SH-SY5Y (cell line): ENCODE data around the gene KIF19.

ENCODE experiments used
- GATA2 ChIP-seq: IDR thresholded peaks from 2 replicates; pipeline ENCODE4 v1.6.1; 2011; ENCODE audit warnings: mild to moderate bottlenecking, low read depth, low read length
- GATA3 ChIP-seq: IDR thresholded peaks from 2 replicates; pipeline ENCODE4 v1.6.1; 2011; ENCODE audit warnings: low read depth, mild to moderate bottlenecking, low read length, moderate library complexity

The KIF19 gene

GRCh38 chr17:74359916-74360315 lies 33.9 kb downstream of the KIF19 start:
- TF ChIP-seq GATA3 (no peak), GATA2 (no peak)

GRCh38 chr17:74360899-74361229 lies 34.8 kb downstream of the KIF19 start:
- TF ChIP-seq GATA2 (no peak), GATA3 (no peak)

GRCh38 chr17:74361230-74362068 lies 35.4 kb downstream of the KIF19 start, which contains the start of gene BTBD17:
Gene BTBD17, minus strand, starts transcription at chr17:74361868. Its CDS starts 49 bp downstream, at chr17:74361819.
- TF ChIP-seq GATA2 (no peak), GATA3 (no peak)

GRCh38 chr17:74362069-74362405 lies 36.0 kb downstream of the KIF19 start:
- TF ChIP-seq GATA3 (no peak), GATA2 (no peak)

GRCh38 chr17:74362810-74363498 lies 36.9 kb downstream of the KIF19 start:
- no peak for TF ChIP-seq GATA3
- TF ChIP-seq GATA2 = no peak

GRCh38 chr17:74367206-74367605 lies 41.2 kb downstream of the KIF19 start, which contains the start of gene GPR142:
Gene GPR142, plus strand, starts transcription at chr17:74367506. Its CDS starts 2,035 bp downstream, at chr17:74369541.
- TF ChIP-seq GATA3 = no peak
- no peak for TF ChIP-seq GATA2

GRCh38 chr17:74368341-74369081 lies 42.5 kb downstream of the KIF19 start:
- no peak for TF ChIP-seq GATA3
- TF ChIP-seq GATA2 = no peak

- TF ChIP-seq GATA2 = no peak
- no peak for TF ChIP-seq GATA3
Observed at GRCh38 chr17:74369221-74369620, 43.2 kb downstream of the KIF19 start.

- TF ChIP-seq GATA2 (no peak), GATA3 (no peak)
Observed at GRCh38 chr17:74369665-74370490, 43.9 kb downstream of the KIF19 start.

GRCh38 chr17:74371653-74372147 lies 45.7 kb downstream of the KIF19 start:
- TF ChIP-seq GATA3 = no peak
- no peak for TF ChIP-seq GATA2

GRCh38 chr17:74372426-74372825 lies 46.4 kb downstream of the KIF19 start:
- no peak for TF ChIP-seq GATA3
- no peak for TF ChIP-seq GATA2

GRCh38 chr17:74373838-74374606 lies 48.0 kb downstream of the KIF19 start:
- no peak for TF ChIP-seq GATA3
- no peak for TF ChIP-seq GATA2

- TF ChIP-seq GATA3 = no peak
- no peak for TF ChIP-seq GATA2
Observed at GRCh38 chr17:74374858-74375257, 48.8 kb downstream of the KIF19 start.
